HCT116 (cell line): ENCODE results near the gene TES. TPM values are rescaled to one million over a fixed set of nuclear protein-coding genes. Genes with fewer than 3 reads are reported as not detected.
A peak's percentile ranks its signal among the peaks of the same experiment; 100 is the strongest.

Experiments
- ATAC-seq: fragments of 200-7000 bp; cut with Tn5 transposase; 2 replicates; pipeline ENCODE4 v1.9.1; 2020; ENCODE audit warnings: mild to moderate bottlenecking, moderate library complexity
- BruUV-seq: library from RNA; stranded (reverse); fragments of 400-500 nt; replicated peaks from 2 replicates; lab custom pipeline; 2021; lab: Mats Ljungman, UMichigan
- CTCF ChIA-PET: fragments of 300-600 bp; sonication (Branson Sonifier 250); formaldehyde crosslinking; loops from one replicate; lab custom pipeline; 2021; ENCODE audit warnings: antibody characterized with exemption; lab: Charles Lee
- POLR2A ChIA-PET: fragments of 300-600, 350-600 bp; sonication (Branson Sonifier 250); formaldehyde crosslinking; loops from one replicate; lab custom pipeline; 2021; ENCODE audit warnings: antibody characterized with exemption; lab: Charles Lee
- RAD21 ChIA-PET, 2 experiments: fragments of 300-600 bp; sonication (Branson Sonifier 250); formaldehyde crosslinking; loops; one replicate each; lab custom pipeline; 2023; ENCODE audit warnings: low total read pairs in 2 of 2; ENCODE audit not compliant: uncharacterized antibody in 2 of 2, unreplicated experiment in 2 of 2, low non-redundant PET in 1 of 2; lab: Charles Lee
- DNase-seq: peaks from one replicate; pipeline ENCODE4 v3.0.0-alpha.2; 2010; ENCODE audit warnings: low read depth, low spot score
- H2AFZ ChIP-seq: fragments of 200-600 bp; shearing (Covaris generic), sonication (generic); 2 replicates; pipeline ENCODE4 v1.6.1; 2017; ENCODE audit warnings: low read depth, mixed run types, mixed read lengths, antibody characterized with exemption, low read length; ENCODE audit not compliant: poor library complexity, severe bottlenecking
- H3K27ac ChIP-seq: 2 replicates; pipeline ENCODE4 v1.5.1; 2012; ENCODE audit warnings: low read depth, low read length
- H3K27me3 ChIP-seq: fragments of 200-600 bp; sonication (generic); 2 replicates; pipeline ENCODE4 v1.6.1; 2016; ENCODE audit warnings: mixed run types, low read length, mixed read lengths; ENCODE audit not compliant: insufficient read depth
- H3K36me3 ChIP-seq, 2 experiments: fragments of 200-500 bp in 1 of 2; fragments of 200-600 bp in 1 of 2; sonication (Bioruptor generic) in 1 of 2; sonication (generic) in 1 of 2; 2 replicates each; pipeline versions ENCODE4 v1.5.1 to v1.6.1; 2014 to 2016; ENCODE audit warnings: low read length in 2 of 2, inconsistent platforms in 1 of 2, mixed read lengths in 1 of 2, mixed run types in 1 of 2; ENCODE audit not compliant: insufficient read depth in 2 of 2, control insufficient read depth in 1 of 2
- H3K4me1 ChIP-seq, 2 experiments: fragments of 200-600 bp in 1 of 2; sonication (generic) in 1 of 2; 2 replicates each; pipeline versions ENCODE4 v1.5.1 to v1.6.1; 2012 to 2017; ENCODE audit warnings: low read length in 2 of 2, inconsistent platforms in 1 of 2, mild to moderate bottlenecking in 1 of 2, mixed read lengths in 1 of 2, mixed run types in 1 of 2, moderate library complexity in 1 of 2; ENCODE audit not compliant: insufficient read depth in 2 of 2, control insufficient read depth in 1 of 2
- H3K4me2 ChIP-seq: fragments of 200-600 bp; sonication (generic); 2 replicates; pipeline ENCODE4 v1.6.1; 2017; ENCODE audit warnings: mixed run types, low read length, mixed read lengths
- H3K4me3 ChIP-seq, 2 experiments: fragments of 200-600 bp in 1 of 2; sonication (generic) in 1 of 2; replicated peaks in 1 of 2; 2 replicates each; pipeline ENCODE4 v1.5.1; 2011 to 2016; ENCODE audit warnings: low read length in 2 of 2, control low read depth in 1 of 2, low read depth in 1 of 2, mild to moderate bottlenecking in 1 of 2, mixed read lengths in 1 of 2, mixed run types in 1 of 2
- H3K79me2 ChIP-seq: fragments of 200-600 bp; sonication (generic); 2 replicates; pipeline ENCODE4 v1.6.1; 2017; ENCODE audit warnings: mild to moderate bottlenecking, mixed run types, low read length, moderate library complexity, mixed read lengths; ENCODE audit not compliant: insufficient read depth
- H3K9ac ChIP-seq: fragments of 200-600 bp; sonication (generic); 2 replicates; pipeline ENCODE4 v1.6.1; 2016; ENCODE audit warnings: low read length, mixed read lengths
- H3K9me2 ChIP-seq: fragments of 200-600 bp; sonication (generic), shearing (Covaris generic); 2 replicates; pipeline ENCODE4 v1.6.1; 2017; ENCODE audit warnings: mixed run types, mild to moderate bottlenecking, moderate library complexity; ENCODE audit not compliant: insufficient read depth
- H3K9me3 ChIP-seq, 2 experiments: fragments of 200-500 bp in 1 of 2; fragments of 200-600 bp in 1 of 2; sonication (Bioruptor generic) in 1 of 2; sonication (generic) in 1 of 2; 2 replicates each; pipeline ENCODE4 v1.6.1; 2014 to 2017; ENCODE audit warnings: low read length in 2 of 2, mixed read lengths in 2 of 2, inconsistent platforms in 1 of 2, low read depth in 1 of 2, mild to moderate bottlenecking in 1 of 2, mixed run types in 1 of 2, moderate library complexity in 1 of 2; ENCODE audit not compliant: control insufficient read depth in 1 of 2, insufficient read depth in 1 of 2
- H4K20me1 ChIP-seq: fragments of 200-600 bp; sonication (generic), shearing (Covaris generic); 2 replicates; pipeline ENCODE4 v1.6.1; 2017; ENCODE audit warnings: mixed run types, mild to moderate bottlenecking, moderate library complexity; ENCODE audit not compliant: insufficient read depth
- CEBPB ChIP-seq: IDR thresholded peaks from 2 replicates; pipeline ENCODE4 v1.6.1; 2012; ENCODE audit warnings: low read depth
- CTCF ChIP-seq, 3 experiments: fragments of 200-600 bp in 1 of 3; sonication (generic) in 1 of 3; IDR thresholded peaks in 2 of 3; conservative IDR thresholded peaks in 1 of 3; 2 replicates each; pipeline ENCODE4 v1.5.1; 2012 to 2017; ENCODE audit warnings: low read depth in 2 of 3, low read length in 2 of 3, antibody characterized with exemption in 1 of 3, borderline replicate concordance in 1 of 3, control low read depth in 1 of 3, mild to moderate bottlenecking in 1 of 3, mixed read lengths in 1 of 3, mixed run types in 1 of 3, moderate library complexity in 1 of 3; ENCODE audit not compliant: insufficient read depth in 1 of 3
- EGR1 ChIP-seq: IDR thresholded peaks from 2 replicates; pipeline ENCODE4 v1.6.1; 2012; ENCODE audit warnings: low read depth
- ELF1 ChIP-seq: IDR thresholded peaks from 2 replicates; pipeline ENCODE4 v1.6.1; 2012; ENCODE audit warnings: low read depth, borderline replicate concordance
- EZH2 ChIP-seq: fragments of 200-600 bp; sonication (generic); IDR thresholded peaks from 2 replicates; pipeline ENCODE4 v1.6.1; 2017; ENCODE audit warnings: antibody characterized with exemption, mixed run types
- EZH2phosphoT487 ChIP-seq: fragments of 200-600 bp; IDR thresholded peaks from 2 replicates; pipeline ENCODE4 v1.6.1; 2018; ENCODE audit warnings: antibody characterized with exemption, borderline replicate concordance
- JUND ChIP-seq: IDR thresholded peaks from 2 replicates; pipeline ENCODE4 v1.6.1; 2012
- MAX ChIP-seq: IDR thresholded peaks from 2 replicates; pipeline ENCODE4 v1.6.1; 2012
- POLR2A ChIP-seq: IDR thresholded peaks from 2 replicates; pipeline ENCODE4 v1.7.0; 2011; ENCODE audit warnings: borderline replicate concordance; ENCODE audit not compliant: insufficient read depth, insufficient read length; ENCODE audit errors: extremely low read depth
- POLR2AphosphoS5 ChIP-seq: IDR thresholded peaks from 2 replicates; pipeline ENCODE4 v1.6.1; 2011; ENCODE audit warnings: mild to moderate bottlenecking, low read depth, low read length, moderate library complexity
- RAD21 ChIP-seq: IDR thresholded peaks from 2 replicates; pipeline ENCODE4 v1.6.1; 2012; ENCODE audit warnings: low read depth, mild to moderate bottlenecking
- SIN3A ChIP-seq: IDR thresholded peaks from 2 replicates; pipeline ENCODE4 v1.6.1; 2012; ENCODE audit warnings: low read depth
- SP1 ChIP-seq: IDR thresholded peaks from 2 replicates; pipeline ENCODE4 v1.6.1; 2012; ENCODE audit warnings: low read depth
- SRF ChIP-seq: IDR thresholded peaks from 2 replicates; pipeline ENCODE4 v1.6.1; 2012; ENCODE audit warnings: low read depth
- TCF7L2 ChIP-seq: IDR thresholded peaks from 2 replicates; pipeline ENCODE4 v1.7.0; 2011; ENCODE audit warnings: borderline replicate concordance, inconsistent platforms; ENCODE audit not compliant: insufficient read depth, insufficient read length; ENCODE audit errors: extremely low read depth
- YY1 ChIP-seq: IDR thresholded peaks from 2 replicates; pipeline ENCODE4 v1.6.1; 2011; ENCODE audit warnings: low read length, low read depth, moderate library complexity, mild to moderate bottlenecking; ENCODE audit not compliant: insufficient replicate concordance; ENCODE audit errors: extremely low read depth
- ZNF274 ChIP-seq: fragments of 200-500 bp; sonication (Bioruptor generic); IDR thresholded peaks from 2 replicates; pipeline ENCODE4 v1.6.1; 2014; ENCODE audit warnings: mild to moderate bottlenecking, low read depth, low read length, inconsistent platforms
- intact Hi-C: fragments of 100-400 bp; cut with micrococcal nuclease; formaldehyde crosslinking; loops from 2 replicates; pipeline ENCODE4 v1.10.0; 2022
- total RNA-seq: library from RNA; stranded (reverse); gene quantifications from one replicate; pipeline ENCODE4 v1.2.1, GENCODE V29; 2021; ENCODE audit not compliant: unreplicated experiment

The TES gene
- total RNA-seq, 1 experiment from 2014 or later = 129 TPM

GRCh38 chr7:116223588-116223987 lies 13.2 kb downstream of the TES start:
- Histone ChIP-seq H3K79me2 (peaks cover 99% of the 10 kb centered on the region), H3K9me2 (no peaks in the 10 kb centered on the region), H3K27ac (no peak overlapping the region), H3K4me3 (no peak overlapping the region), H4K20me1 (peaks cover 30% of the 10 kb centered on the region; the same call in 1 of the 2 replicates), H3K27me3 (no peaks in the 10 kb centered on the region), H3K4me1 (peaks cover 55 to 71% of the 10 kb centered on the region in 2 experiments), H3K9ac (no peak overlapping the region), H3K9me3 (no peaks in the 10 kb centered on the region), H2AFZ (no peak overlapping the region), H3K4me2 (no peak overlapping the region), H3K36me3 (no peaks in the 10 kb centered on the region)
- no peak for TF ChIP-seq MAX
- TF ChIP-seq ELF1 = no peak
- no peak for TF ChIP-seq EGR1
- no peak for TF ChIP-seq EZH2phosphoT487
- TF ChIP-seq POLR2A = no peak
- TF ChIP-seq CEBPB = no peak
- no peak for TF ChIP-seq SIN3A
- no peak for TF ChIP-seq YY1
- no peak for TF ChIP-seq RAD21
- TF ChIP-seq EZH2 = no peak
- TF ChIP-seq POLR2AphosphoS5 = no peak
- DNase-seq (no peak), ATAC-seq (no peak)
- ChIA-PET CTCF (interaction anchor here (1.9 kb wide), 1 partner anchor 12 kb away, joined by 5 read pairs; no protein-coding TSS in a partner anchor), RAD21 (no interaction called here), POLR2A (interaction anchor here (1.2 kb wide), 1 partner anchor 13 kb away, joined by 4 read pairs; the partner anchor contains the start of gene TES)
- intact Hi-C loops = no loop called here
- no TSS peak for BruUV-seq

- Histone ChIP-seq H3K79me2 (peaks cover 99% of the 10 kb centered on the region), H3K4me3 (no peak overlapping the region), H3K27ac (no peak overlapping the region), H3K4me2 (0 out of 2 replicates have a peak overlapping the region, but pooled peaks have one; percentile 6), H3K36me3 (no peaks in the 10 kb centered on the region), H2AFZ (no peak overlapping the region), H4K20me1 (peaks cover 20% of the 10 kb centered on the region; the same call in 1 of the 2 replicates), H3K4me1 (peaks cover 45 to 68% of the 10 kb centered on the region in 2 experiments), H3K9ac (no peak overlapping the region), H3K9me3 (no peaks in the 10 kb centered on the region), H3K9me2 (no peaks in the 10 kb centered on the region), H3K27me3 (no peaks in the 10 kb centered on the region)
- ChIA-PET POLR2A (interaction anchor here (2.8 kb wide), 1 partner anchor 13 kb away, joined by 15 read pairs; the partner anchor contains the start of gene TES), RAD21 (no interaction called here), CTCF (no interaction called here)
- intact Hi-C loops = no loop called here
- no peak for DNase-seq
- ATAC-seq = no peak
- BruUV-seq = no TSS peak
- TF ChIP-seq ELF1 (no peak), YY1 (no peak), SRF (no peak), POLR2AphosphoS5 (no peak), RAD21 (no peak), ZNF274 (no peak), TCF7L2 (no peak), CEBPB (no peak), EGR1 (no peak), JUND (no peak), SP1 (no peak), CTCF (IDR thresholded peaks at IDR 0.05 in 2 of 3, conservative IDR thresholded peaks at IDR 0.05 in 1 of 3; ENCODE audit: borderline replicate concordance in 1 of 3, insufficient read depth in 1 of 3, low read depth in 2 of 3, low read length in 2 of 3) (no peak)
Observed at GRCh38 chr7:116224492-116225098, 14.3 kb downstream of the TES start.
